GM10266 (cell line): ENCODE results near the gene BTBD9.
"Not testable (repeated sequence)": the region's sequence is repeated elsewhere in the genome, so short reads cannot be mapped to it uniquely, and the experiment has no call there.

Source experiments
- DNase-seq: peaks from one replicate; pipeline ENCODE4 v3.0.0; 2012; ENCODE audit errors: extremely low spot score
- TF ChIP-seq, protein P1 (sequence below): IDR thresholded peaks from 2 replicates; pipeline ENCODE4 v1.5.1; 2012; ENCODE audit warnings: mild to moderate bottlenecking, low read depth; ENCODE audit not compliant: control insufficient read depth, insufficient read depth; ENCODE audit errors: missing control alignments

Gene BTBD9

DNA sequence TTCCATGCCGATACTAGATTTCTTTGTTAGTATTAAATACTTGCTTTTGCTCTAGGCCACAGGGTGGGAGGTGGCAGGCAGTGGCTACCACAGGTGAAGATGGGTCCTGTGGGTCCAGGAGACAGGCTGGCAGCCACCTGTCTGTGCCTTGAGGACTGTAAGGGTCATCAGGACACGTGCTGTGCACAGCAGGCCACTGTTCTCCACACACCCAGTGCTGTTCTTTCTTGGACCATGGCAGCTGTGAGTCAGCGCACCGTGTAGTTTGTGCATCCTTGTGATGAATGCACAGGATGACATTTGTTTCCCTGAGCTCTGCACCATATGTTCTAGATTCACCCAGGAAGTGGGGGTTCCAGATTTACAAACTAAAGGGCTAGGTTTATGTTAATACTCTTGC is 503.2 kb downstream of the BTBD9 start:
- DNase-seq: no peak
- TF ChIP-seq, protein P1, sequence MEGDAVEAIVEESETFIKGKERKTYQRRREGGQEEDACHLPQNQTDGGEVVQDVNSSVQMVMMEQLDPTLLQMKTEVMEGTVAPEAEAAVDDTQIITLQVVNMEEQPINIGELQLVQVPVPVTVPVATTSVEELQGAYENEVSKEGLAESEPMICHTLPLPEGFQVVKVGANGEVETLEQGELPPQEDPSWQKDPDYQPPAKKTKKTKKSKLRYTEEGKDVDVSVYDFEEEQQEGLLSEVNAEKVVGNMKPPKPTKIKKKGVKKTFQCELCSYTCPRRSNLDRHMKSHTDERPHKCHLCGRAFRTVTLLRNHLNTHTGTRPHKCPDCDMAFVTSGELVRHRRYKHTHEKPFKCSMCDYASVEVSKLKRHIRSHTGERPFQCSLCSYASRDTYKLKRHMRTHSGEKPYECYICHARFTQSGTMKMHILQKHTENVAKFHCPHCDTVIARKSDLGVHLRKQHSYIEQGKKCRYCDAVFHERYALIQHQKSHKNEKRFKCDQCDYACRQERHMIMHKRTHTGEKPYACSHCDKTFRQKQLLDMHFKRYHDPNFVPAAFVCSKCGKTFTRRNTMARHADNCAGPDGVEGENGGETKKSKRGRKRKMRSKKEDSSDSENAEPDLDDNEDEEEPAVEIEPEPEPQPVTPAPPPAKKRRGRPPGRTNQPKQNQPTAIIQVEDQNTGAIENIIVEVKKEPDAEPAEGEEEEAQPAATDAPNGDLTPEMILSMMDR: no peak

DNA sequence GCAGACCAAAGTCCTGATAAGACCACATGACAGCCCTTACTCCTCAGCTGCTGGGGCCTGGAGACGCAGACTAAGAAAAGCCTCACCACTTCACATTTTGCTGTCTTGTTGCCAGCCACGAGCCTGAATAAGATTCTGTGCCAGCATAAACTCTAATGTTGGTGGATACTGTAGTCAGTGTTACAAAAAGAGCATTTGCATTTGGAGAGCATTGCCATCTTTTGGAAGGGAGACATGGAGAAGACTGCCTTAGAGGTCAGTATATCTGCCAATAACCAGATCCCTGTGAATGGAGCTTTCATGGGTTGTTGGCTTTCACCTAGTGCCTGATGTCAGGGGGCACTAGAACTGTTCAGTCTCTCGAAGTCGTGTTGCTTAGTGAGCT is 505.0 kb downstream of the BTBD9 start:
- no peak for DNase-seq
- TF ChIP-seq, protein P1: no peak

DNA sequence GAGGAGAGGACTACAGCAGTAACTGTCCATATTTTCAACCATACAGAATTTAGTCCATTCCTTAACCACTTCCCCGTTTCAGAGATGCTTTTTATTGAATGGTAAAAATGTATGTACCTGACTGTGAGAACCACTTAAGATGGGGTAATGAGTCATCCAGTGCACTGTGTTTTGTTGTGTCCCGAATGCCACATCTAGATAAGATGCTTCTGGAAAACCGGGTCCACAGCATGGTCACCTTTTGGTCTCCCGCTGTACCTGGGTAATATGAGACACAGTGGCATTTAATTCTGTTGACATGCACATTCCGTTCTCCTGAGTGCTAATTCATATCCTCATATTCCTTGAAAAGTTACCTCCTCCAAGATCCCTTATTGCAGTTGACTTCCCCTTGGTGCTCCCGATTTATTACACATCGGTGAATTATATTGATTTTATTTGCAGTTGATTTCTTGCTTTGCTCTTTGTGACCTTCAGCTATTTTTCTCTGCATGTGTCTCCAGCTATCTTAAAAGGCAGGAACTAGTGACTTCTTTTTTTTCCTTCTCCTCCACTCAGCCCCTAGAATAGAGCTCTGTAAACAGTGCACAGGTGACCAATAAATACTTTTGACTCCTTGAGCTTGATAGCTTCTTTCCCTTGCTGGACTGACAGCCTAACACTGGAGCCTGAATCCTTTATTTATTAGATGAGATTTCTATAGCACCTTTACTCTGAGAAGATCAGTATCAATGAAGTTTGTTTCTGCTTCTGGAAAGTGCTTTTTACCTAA is 505.6 kb downstream of the BTBD9 start:
- no peak for DNase-seq
- TF ChIP-seq, protein P1: no peak

DNA sequence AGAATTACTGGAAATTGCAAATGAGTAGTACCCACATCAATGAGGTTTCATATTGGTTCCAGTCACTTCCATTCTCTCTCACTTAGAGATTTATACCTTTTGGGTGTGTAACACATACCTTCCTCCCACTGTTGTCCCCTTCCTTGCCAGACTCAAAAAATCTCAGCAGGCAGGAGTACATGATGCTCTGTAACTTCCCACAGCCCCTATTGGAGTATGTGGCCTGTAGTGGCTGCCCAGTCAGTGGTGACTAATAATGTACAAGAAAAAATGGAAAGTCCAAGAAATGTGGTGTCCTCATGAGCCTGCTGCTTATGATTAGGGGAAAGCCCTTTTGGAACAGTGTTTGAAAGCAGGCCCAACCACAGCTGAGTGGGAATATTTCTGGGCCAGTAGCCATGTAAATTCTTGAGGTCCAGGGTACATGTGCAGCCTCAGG is 508.2 kb downstream of the BTBD9 start:
- DNase-seq: peak; percentile 27
- TF ChIP-seq, protein P1: no peak

DNA sequence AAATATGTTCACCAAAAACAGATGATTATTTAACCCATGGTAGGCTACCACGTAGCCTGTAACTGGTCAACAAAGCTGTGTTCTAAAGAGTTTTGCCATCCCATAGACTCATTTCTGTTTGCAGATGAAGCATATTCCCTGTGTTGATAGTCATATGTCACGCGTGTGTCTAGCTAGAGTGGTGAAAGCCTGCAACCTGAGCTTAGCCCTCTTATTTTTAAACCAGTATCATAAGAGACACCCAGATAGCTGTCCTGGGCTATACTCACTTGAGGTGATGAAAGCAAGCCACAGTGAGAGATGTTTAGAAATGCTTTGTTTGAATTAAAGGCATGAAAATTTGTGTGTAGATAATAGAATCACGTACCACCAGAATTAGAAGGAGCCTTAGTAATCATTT is 512.4 kb downstream of the BTBD9 start:
- DNase-seq: no peak
- TF ChIP-seq, protein P1: no peak

DNA sequence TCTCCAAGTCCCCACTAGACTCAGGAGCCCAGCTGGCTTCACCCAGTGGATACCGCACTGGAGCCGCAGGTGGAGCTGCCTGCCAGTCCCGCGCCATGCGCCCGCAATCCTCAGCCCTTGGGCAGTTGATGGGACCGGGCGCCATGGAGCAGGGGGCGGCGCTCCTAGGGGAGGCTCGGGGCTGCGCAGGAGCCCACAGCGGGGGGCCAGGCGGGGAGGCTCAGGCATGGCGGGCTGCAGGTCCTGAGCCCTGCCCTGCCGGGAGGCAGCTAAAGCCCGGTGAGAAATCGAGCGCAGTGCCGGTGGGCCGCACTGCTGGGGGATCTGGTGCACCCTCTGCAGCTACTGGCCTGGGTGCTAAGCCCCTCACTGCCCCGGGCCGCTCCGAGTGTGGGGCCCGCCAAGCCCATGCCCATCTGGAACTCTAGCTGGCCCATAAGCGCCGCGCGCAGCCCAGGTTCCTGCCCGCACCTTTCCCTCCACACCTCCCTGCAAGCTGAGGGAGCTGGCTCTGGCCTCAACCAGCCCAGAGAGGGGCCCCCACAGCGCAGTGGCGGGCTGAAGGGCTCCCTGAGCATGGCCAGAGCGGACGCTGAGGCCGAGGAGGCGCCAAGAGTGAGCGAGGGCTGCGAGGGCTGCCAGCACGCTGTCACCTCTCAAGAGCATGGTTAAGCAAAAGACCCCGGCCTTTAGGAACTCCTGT is 515.4 kb downstream of the BTBD9 start:
- not testable (repeated sequence) for DNase-seq

DNA sequence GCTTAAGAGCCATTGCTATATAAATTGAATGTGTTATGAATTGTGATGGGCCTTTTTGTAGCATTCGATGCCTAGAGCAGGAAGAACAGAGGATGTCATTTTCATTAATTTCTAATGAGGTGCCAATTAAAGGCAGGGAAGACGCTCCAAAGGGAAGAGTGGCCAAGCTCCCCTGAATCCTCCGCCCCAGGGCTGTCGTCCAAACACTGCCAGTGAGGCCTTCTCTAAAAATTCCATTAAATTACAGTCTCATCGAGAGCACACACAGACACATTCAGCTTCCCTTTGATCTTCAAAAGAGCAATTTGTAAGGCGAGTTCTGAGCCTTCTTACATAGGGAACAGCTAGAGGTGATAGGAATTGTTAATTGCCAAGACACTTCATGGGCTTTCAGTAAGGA is 520.2 kb downstream of the BTBD9 start:
- TF ChIP-seq, protein P1: no peak
- no peak for DNase-seq
